Adrenal gland (tissue), 5 donors: ENCODE measurements around the gene PNP.

Source experiments
- CTCF ChIP-seq, 6 experiments: fragments of 450-650 bp in 4 of 6; fragments of 200-600 bp in 2 of 6; sonication (generic) in 1 of 6; IDR thresholded peaks; 1 replicate in 5 of 6; 2 replicates in 1 of 6; pipeline versions ENCODE4 v1.5.1 to v1.8.0; 2016 to 2021; ENCODE audit warnings: antibody characterized with exemption in 6 of 6, mild to moderate bottlenecking in 2 of 6, moderate library complexity in 1 of 6
- POLR2A ChIP-seq, 2 donors: fragments of 450-650 bp; IDR thresholded peaks; one replicate each; pipeline ENCODE4 v1.6.1; 2017; ENCODE audit warnings: antibody characterized with exemption in 2 of 2, mild to moderate bottlenecking in 2 of 2, moderate library complexity in 1 of 2
- donor health status: DM: no; HTN: no; CAD: no.

GRCh38 chr14:20499108-20499507, 29.9 kb downstream of the PNP start:
- TF ChIP-seq POLR2A (IDR thresholded peaks at IDR 0.05): no peak
- TF ChIP-seq CTCF (IDR thresholded peaks at IDR 0.05): no peak
